Upper lobe of right lung (tissue), 1 donor: Measurements from ENCODE around the gene MAP1LC3B. TPM values are rescaled to one million over a fixed set of nuclear protein-coding genes. Genes with fewer than 3 reads are reported as not detected.
"Not testable (repeated sequence)": the region's sequence is repeated elsewhere in the genome, so short reads cannot be mapped to it uniquely, and the experiment has no call there.

ENCODE experiments used
- ATAC-seq: fragments of 200-7000 bp; cut with Tn5 transposase; one replicate; pipeline ENCODE4 v1.9.1; 2020; ENCODE audit warnings: mild to moderate bottlenecking, moderate library complexity
- DNase-seq: peaks from one replicate; pipeline ENCODE4 v3.0.0-alpha.2; 2020
- H3K27ac ChIP-seq: fragments of 200-600 bp; one replicate; pipeline ENCODE4 v1.8.0; 2022
- H3K27me3 ChIP-seq: fragments of 200-600 bp; one replicate; pipeline ENCODE4 v1.8.0; 2022; ENCODE audit warnings: mild to moderate bottlenecking
- H3K36me3 ChIP-seq: fragments of 200-600 bp; one replicate; pipeline ENCODE4 v1.8.0; 2022
- H3K4me1 ChIP-seq: fragments of 200-600 bp; one replicate; pipeline ENCODE4 v1.8.0; 2022
- H3K4me3 ChIP-seq: fragments of 200-600 bp; one replicate; pipeline ENCODE4 v1.8.0; 2022; ENCODE audit warnings: mild to moderate bottlenecking
- H3K9me3 ChIP-seq: fragments of 200-600 bp; one replicate; pipeline ENCODE4 v1.8.0; 2022
- CTCF ChIP-seq: fragments of 200-600 bp; IDR thresholded peaks from one replicate; pipeline ENCODE4 v1.8.0; 2022; ENCODE audit warnings: antibody characterized with exemption
- intact Hi-C: fragments of 100-400 bp; cut with DNase I; formaldehyde crosslinking; loops from one replicate; pipeline ENCODE4 v1.11.0; 2022
- total RNA-seq: library from RNA; stranded (reverse); fragmentation: NEBNext Ultra II Directional; extraction: Animal tissue kit (Norgen Biotek cat#: 25700); gene quantifications from one replicate; pipeline ENCODE4 v1.2.1, GENCODE V29; 2021
- donor health status: DM: no; HTN: yes; CAD: no; lungs with severe emphysema.

The MAP1LC3B gene
- total RNA-seq, 1 donor from 2014 or later: 70.4 TPM

DNA sequence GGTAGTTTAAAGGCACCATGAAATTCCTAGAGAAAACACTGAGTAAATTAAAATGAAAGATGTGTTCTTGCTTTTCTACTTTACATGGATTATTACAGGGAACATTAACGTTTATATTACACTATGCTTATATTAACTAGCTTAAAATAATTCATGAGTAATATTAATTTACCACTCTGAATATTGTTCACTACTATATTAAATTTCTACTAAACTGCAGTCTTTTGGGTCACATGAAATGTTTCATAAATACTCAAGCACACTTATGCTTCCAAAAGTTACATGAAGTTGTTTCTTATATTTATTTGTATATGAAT lies 3.4 kb upstream of the MAP1LC3B start:
- H3K36me3 ChIP-seq: no peaks in the 10 kb centered on the region
- H3K27ac ChIP-seq: peak overlapping the region; percentile 87
- peaks cover 28% of the 10 kb centered on the region for H3K4me1 ChIP-seq
- DNase-seq: no peak
- H3K9me3 ChIP-seq: no peaks in the 10 kb centered on the region
- no peaks in the 10 kb centered on the region for H3K27me3 ChIP-seq
- TF ChIP-seq CTCF: no peak
- ATAC-seq: no peak
- intact Hi-C loops: loop anchor here (10.0 kb wide), 1 partner anchor 64 kb away; no protein-coding TSS in a partner anchor
- H3K4me3 ChIP-seq: peak overlapping the region; percentile 34

DNA sequence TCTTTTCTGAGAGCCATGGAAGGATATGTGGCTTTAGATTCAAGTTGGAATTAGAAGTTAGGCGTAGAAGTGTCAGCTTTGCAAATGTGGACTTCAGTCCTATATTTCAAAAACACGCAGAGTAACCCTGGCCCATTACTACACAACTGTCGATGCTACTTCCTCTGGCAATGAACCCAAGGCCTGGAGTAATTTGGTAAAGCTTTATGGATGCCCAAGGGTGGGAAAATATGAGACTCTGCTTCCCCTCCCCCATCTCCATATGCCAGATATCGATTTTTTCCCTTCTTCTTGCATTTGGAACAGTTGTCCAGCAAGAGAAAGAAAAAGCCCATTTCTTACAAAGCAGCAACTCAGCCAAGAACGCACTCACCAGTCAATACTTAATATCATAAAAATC lies 2.9 kb upstream of the MAP1LC3B start:
- no peak for ATAC-seq
- peaks cover 32% of the 10 kb centered on the region for H3K4me1 ChIP-seq
- intact Hi-C loops: loop anchor here (10.0 kb wide), 1 partner anchor 64 kb away; no protein-coding TSS in a partner anchor
- no peaks in the 10 kb centered on the region for H3K36me3 ChIP-seq
- peak overlapping the region; percentile 87 for H3K27ac ChIP-seq
- no peaks in the 10 kb centered on the region for H3K27me3 ChIP-seq
- H3K9me3 ChIP-seq: no peaks in the 10 kb centered on the region
- no peak overlapping the region for H3K4me3 ChIP-seq
- DNase-seq: no peak
- TF ChIP-seq CTCF: no peak

- not testable (repeated sequence) for DNase-seq, H3K4me3 ChIP-seq, H3K9me3 ChIP-seq, H3K27me3 ChIP-seq, H3K36me3 ChIP-seq, H3K27ac ChIP-seq, ATAC-seq
- intact Hi-C loops: loop anchor here (10.0 kb wide), 1 partner anchor 65 kb away; no protein-coding TSS in a partner anchor
- H3K4me1 ChIP-seq: peaks cover 32% of the 10 kb centered on the region
Observed at GRCh38 chr16:87389914-87390313, 2.2 kb upstream of the MAP1LC3B start.

DNA sequence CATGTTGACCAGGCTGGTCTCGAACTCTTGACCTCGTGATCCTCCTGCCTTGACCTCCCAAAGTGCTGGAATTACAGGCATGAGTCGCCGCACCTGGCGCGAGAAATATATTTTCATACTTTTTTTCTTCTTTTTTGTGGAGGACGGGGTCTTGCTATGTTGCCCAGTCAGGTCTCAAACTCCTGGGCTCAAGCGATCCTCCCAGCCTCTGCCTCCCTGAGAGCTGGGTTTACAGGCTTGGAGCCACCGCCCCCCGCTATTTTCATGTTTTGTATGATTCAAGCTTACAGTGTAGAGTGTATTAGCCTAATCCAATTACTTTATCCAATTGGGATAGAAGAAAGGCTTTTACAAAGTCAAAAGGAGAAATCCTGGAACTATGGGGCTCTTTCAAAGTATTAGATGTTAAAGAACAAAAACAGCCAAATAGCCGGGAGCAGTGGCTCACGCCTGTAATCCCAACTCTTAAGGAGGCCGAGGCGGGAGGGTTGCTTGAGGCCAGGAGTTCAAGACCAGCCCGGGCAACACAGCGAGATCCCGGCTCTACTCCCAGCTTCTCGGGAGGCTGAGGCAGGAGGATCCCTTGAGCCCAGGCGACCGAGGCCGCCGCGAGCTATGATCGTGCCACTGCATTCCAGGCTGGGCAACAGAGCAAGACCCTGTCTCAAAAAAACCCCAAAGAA lies 1.4 kb upstream of the MAP1LC3B start:
- Histone ChIP-seq H3K4me1 (peaks cover 39% of the 10 kb centered on the region), H3K4me3 (peak overlapping the region; percentile 73), H3K27ac (peak overlapping the region; percentile 99), H3K27me3 (no peaks in the 10 kb centered on the region), H3K9me3 (no peaks in the 10 kb centered on the region), H3K36me3 (no peaks in the 10 kb centered on the region)
- no peak for TF ChIP-seq CTCF
- ATAC-seq (no peak), DNase-seq (no peak)
- intact Hi-C loops: no loop called here

DNA sequence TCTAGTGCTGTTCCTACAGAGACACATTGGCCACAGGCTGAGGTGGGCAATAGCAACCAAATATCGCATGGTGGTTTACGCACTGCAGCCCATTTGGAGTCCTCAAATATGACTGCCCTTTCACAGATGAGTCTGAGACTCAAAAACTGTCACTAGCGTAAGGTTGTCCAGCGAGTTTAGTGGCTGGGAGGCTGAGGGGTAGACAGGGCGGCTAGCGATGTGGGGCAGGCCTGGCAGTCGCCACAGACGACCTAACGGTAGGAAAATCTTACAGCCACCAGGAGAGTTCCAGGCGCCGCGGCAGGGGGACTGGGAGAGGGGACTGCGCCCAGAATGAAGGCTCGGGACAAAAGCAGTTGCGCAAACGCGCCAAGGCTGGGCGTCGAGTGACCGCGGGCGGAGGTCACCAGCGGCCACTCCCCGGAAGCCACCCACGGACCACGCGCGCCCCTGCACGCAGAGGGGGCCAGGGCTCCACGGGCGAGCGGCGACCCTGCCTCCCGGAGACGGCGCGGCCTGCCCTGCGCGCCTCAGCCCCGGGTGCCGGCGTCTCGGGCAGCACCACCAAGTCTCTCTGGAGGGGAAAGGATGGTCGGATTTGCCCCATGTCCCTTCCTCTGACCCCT lies 699 bp upstream of the MAP1LC3B start:
- Histone ChIP-seq H3K27ac (peak overlapping the region; percentile 99), H3K4me3 (peak overlapping the region; percentile 73), H3K4me1 (peaks cover 39% of the 10 kb centered on the region), H3K9me3 (no peaks in the 10 kb centered on the region), H3K36me3 (no peaks in the 10 kb centered on the region), H3K27me3 (no peaks in the 10 kb centered on the region)
- peak; percentile 92 for DNase-seq
- TF ChIP-seq CTCF: no peak
- peak; percentile 59 for ATAC-seq
- intact Hi-C loops: no loop called here

GRCh38 chr16:87392821-87393679 lies 914 bp downstream of the MAP1LC3B start:
- H3K27ac ChIP-seq: peak overlapping the region; percentile 99
- H3K4me1 ChIP-seq: peaks cover 31% of the 10 kb centered on the region
- intact Hi-C loops: no loop called here
- peak overlapping the region; percentile 73 for H3K4me3 ChIP-seq
- H3K36me3 ChIP-seq: no peaks in the 10 kb centered on the region
- no peaks in the 10 kb centered on the region for H3K9me3 ChIP-seq
- peak; percentile 35 for TF ChIP-seq CTCF
- ATAC-seq (peak; percentile 1), DNase-seq (peak; percentile 82)
- H3K27me3 ChIP-seq: no peaks in the 10 kb centered on the region
